Liver (tissue), 9 donors: ENCODE data around the gene FNDC7. TPM values are rescaled to one million over a fixed set of nuclear protein-coding genes. Genes with fewer than 3 reads are reported as not detected.

Experiments used
- DNase-seq: peaks from one replicate; pipeline ENCODE4 v3.0.0-alpha.2; 2017; ENCODE audit warnings: low spot score
- H3K27ac ChIP-seq, 2 donors: one replicate each; pipeline ENCODE4 v1.7.0; 2013; ENCODE audit warnings: inconsistent platforms in 2 of 2, low read length in 2 of 2, control low read depth in 1 of 2, low read depth in 1 of 2, mild to moderate bottlenecking in 1 of 2
- H3K27me3 ChIP-seq, 4 donors: one replicate each; pipeline versions ENCODE4 v1.6.1 to v1.7.0; 2013; ENCODE audit warnings: low read length in 3 of 4, inconsistent platforms in 1 of 4, mild to moderate bottlenecking in 1 of 4, moderate library complexity in 1 of 4; ENCODE audit not compliant: control insufficient read depth in 4 of 4, insufficient read depth in 4 of 4
- H3K36me3 ChIP-seq, 4 donors: one replicate each; pipeline versions ENCODE4 v1.6.1 to v1.7.0; 2013; ENCODE audit warnings: low read length in 3 of 4, mild to moderate bottlenecking in 3 of 4, low read depth in 1 of 4, moderate library complexity in 1 of 4; ENCODE audit not compliant: control insufficient read depth in 4 of 4, insufficient read depth in 3 of 4
- H3K4me1 ChIP-seq, 4 donors: one replicate each; pipeline versions ENCODE4 v1.6.1 to v1.7.0; 2013; ENCODE audit warnings: low read length in 3 of 4, mild to moderate bottlenecking in 3 of 4, moderate library complexity in 1 of 4; ENCODE audit not compliant: control insufficient read depth in 4 of 4, insufficient read depth in 4 of 4
- H3K4me3 ChIP-seq, 3 donors: one replicate each; pipeline versions ENCODE4 v1.6.1 to v1.7.0; 2013; ENCODE audit warnings: low read length in 3 of 3, control low read depth in 1 of 3, low read depth in 1 of 3, mild to moderate bottlenecking in 1 of 3
- H3K9ac ChIP-seq, 2 donors: one replicate each; pipeline ENCODE4 v1.7.0; 2013; ENCODE audit warnings: low read length in 2 of 2, mild to moderate bottlenecking in 2 of 2, moderate library complexity in 2 of 2, control low read depth in 1 of 2, low read depth in 1 of 2
- H3K9me3 ChIP-seq, 4 donors: one replicate each; pipeline versions ENCODE4 v1.6.1 to v1.7.0; 2013; ENCODE audit warnings: low read length in 3 of 4; ENCODE audit not compliant: control insufficient read depth in 4 of 4
- EGR1 ChIP-seq, 2 donors: IDR thresholded peaks; 2 replicates each; pipeline ENCODE4 v1.6.1; 2016 to 2018; ENCODE audit warnings: antibody characterized with exemption in 2 of 2, low read depth in 2 of 2
- FOXA1 ChIP-seq: IDR thresholded peaks from 2 replicates; pipeline ENCODE4 v1.6.1; 2016; ENCODE audit warnings: antibody characterized with exemption
- FOXA2 ChIP-seq: IDR thresholded peaks from 2 replicates; pipeline ENCODE4 v1.6.1; 2016; ENCODE audit warnings: antibody characterized with exemption
- GABPA ChIP-seq, 2 donors: IDR thresholded peaks in 1 of 2; conservative IDR thresholded peaks in 1 of 2; 2 replicates each; pipeline ENCODE4 v1.6.1; 2016; ENCODE audit warnings: antibody characterized with exemption in 2 of 2, mild to moderate bottlenecking in 1 of 2, moderate library complexity in 1 of 2
- HNF4G ChIP-seq: IDR thresholded peaks from 2 replicates; pipeline ENCODE4 v1.6.1; 2016; ENCODE audit warnings: antibody characterized with exemption
- JUND ChIP-seq, 2 donors: IDR thresholded peaks; 2 replicates each; pipeline ENCODE4 v1.6.1; 2016; ENCODE audit warnings: antibody characterized with exemption in 2 of 2
- NR2F2 ChIP-seq: IDR thresholded peaks from 2 replicates; pipeline ENCODE4 v1.6.1; 2016; ENCODE audit warnings: antibody characterized with exemption
- RXRA ChIP-seq, 2 donors: IDR thresholded peaks; 2 replicates each; pipeline ENCODE4 v1.6.1; 2017 to 2018; ENCODE audit warnings: antibody characterized with exemption in 2 of 2, mild to moderate bottlenecking in 1 of 2
- SP1 ChIP-seq: IDR thresholded peaks from 2 replicates; pipeline ENCODE4 v1.6.1; 2018; ENCODE audit warnings: antibody characterized with exemption, mild to moderate bottlenecking
- TAF1 ChIP-seq: conservative IDR thresholded peaks from 2 replicates; pipeline ENCODE4 v1.6.1; 2016; ENCODE audit warnings: antibody characterized with exemption, mild to moderate bottlenecking
- YY1 ChIP-seq: IDR thresholded peaks from 2 replicates; pipeline ENCODE4 v1.6.1; 2016; ENCODE audit warnings: antibody characterized with exemption, mild to moderate bottlenecking
- WGBS: extraction: QIAGEN DNeasy Blood & Tissue Kit; methylation state at CpG from one replicate; pipeline ENCODE4 v1.1.7; 2013; 5-methylcytosine and 5-hydroxymethylcytosine counted together
- polyA plus RNA-seq, 2 donors: library from polyadenylated mRNA; stranded (reverse) in 1 of 2; unstranded in 1 of 2; fragments of 200-250 nt in 1 of 2; fragments of >200 nt in 1 of 2; fragmentation: Nextera tagmentation in 1 of 2; extraction: Ambion mirVana in 1 of 2; gene quantifications; one replicate each; pipeline versions ENCODE4 v1.2.1 to v1.2.3, GENCODE V29; 2013 to 2015
- total RNA-seq, 2 donors: library from RNA; depleted of rRNA; stranded (reverse); fragments of >200 nt; gene quantifications; one replicate each; pipeline ENCODE4 v1.2.3, GENCODE V29; 2014
- TF ChIP-seq, protein P1 (sequence below): IDR thresholded peaks from 2 replicates; pipeline ENCODE4 v1.6.1; 2016; ENCODE audit warnings: antibody characterized with exemption, mild to moderate bottlenecking
- TF ChIP-seq, protein P2 (sequence below): IDR thresholded peaks from 2 replicates; pipeline ENCODE4 v1.6.1; 2016; ENCODE audit warnings: antibody characterized with exemption
- TF ChIP-seq, protein P3 (sequence below): IDR thresholded peaks from 2 replicates; pipeline ENCODE4 v1.6.1; 2016; ENCODE audit warnings: antibody characterized with exemption
- TF ChIP-seq, protein P4 (sequence below): fragments of 150-350 bp; IDR thresholded peaks from 2 replicates; pipeline ENCODE4 v1.5.1; 2017; ENCODE audit warnings: improper control_type of control experiment, low read depth, low read length; ENCODE audit not compliant: missing input control
- TF ChIP-seq, protein P5 (sequence below): IDR thresholded peaks from 2 replicates; pipeline ENCODE4 v1.6.1; 2016; ENCODE audit warnings: antibody characterized with exemption
- donor health status: healthy.
- donor health status: healthy.
- donor health status: healthy.
- donor health status: healthy.
- donor health status: healthy.

The FNDC7 gene
- total and polyA plus RNA-seq, 4 donors = not detected

DNA sequence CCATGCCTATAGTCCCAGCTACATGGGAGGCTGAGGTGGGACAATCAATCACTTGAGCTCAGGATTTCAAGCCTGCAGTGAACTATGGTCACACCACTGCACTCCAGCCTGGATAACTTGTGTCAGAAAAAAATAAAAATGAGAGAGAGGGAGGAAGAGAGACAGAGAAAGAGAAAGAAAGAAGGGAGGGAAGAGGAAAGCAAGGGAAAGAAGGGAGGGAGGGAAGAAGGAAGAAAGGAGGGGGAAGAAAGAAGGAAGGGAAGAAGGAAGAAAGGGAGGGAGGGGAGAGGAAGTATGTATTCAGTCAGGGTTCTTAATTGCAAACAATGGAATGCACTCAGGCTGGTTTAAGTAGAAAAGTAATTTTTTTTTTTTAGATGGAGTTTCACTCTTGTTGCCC lies 43.9 kb upstream of the FNDC7 start:
- no peaks in the 10 kb centered on the region for H3K36me3 ChIP-seq
- TF ChIP-seq, protein P1, sequence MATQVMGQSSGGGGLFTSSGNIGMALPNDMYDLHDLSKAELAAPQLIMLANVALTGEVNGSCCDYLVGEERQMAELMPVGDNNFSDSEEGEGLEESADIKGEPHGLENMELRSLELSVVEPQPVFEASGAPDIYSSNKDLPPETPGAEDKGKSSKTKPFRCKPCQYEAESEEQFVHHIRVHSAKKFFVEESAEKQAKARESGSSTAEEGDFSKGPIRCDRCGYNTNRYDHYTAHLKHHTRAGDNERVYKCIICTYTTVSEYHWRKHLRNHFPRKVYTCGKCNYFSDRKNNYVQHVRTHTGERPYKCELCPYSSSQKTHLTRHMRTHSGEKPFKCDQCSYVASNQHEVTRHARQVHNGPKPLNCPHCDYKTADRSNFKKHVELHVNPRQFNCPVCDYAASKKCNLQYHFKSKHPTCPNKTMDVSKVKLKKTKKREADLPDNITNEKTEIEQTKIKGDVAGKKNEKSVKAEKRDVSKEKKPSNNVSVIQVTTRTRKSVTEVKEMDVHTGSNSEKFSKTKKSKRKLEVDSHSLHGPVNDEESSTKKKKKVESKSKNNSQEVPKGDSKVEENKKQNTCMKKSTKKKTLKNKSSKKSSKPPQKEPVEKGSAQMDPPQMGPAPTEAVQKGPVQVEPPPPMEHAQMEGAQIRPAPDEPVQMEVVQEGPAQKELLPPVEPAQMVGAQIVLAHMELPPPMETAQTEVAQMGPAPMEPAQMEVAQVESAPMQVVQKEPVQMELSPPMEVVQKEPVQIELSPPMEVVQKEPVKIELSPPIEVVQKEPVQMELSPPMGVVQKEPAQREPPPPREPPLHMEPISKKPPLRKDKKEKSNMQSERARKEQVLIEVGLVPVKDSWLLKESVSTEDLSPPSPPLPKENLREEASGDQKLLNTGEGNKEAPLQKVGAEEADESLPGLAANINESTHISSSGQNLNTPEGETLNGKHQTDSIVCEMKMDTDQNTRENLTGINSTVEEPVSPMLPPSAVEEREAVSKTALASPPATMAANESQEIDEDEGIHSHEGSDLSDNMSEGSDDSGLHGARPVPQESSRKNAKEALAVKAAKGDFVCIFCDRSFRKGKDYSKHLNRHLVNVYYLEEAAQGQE = no peak
- TF ChIP-seq FOXA1 = no peak
- TF ChIP-seq, protein P2, sequence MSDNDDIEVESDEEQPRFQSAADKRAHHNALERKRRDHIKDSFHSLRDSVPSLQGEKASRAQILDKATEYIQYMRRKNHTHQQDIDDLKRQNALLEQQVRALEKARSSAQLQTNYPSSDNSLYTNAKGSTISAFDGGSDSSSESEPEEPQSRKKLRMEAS = no peak
- TF ChIP-seq JUND (IDR thresholded peaks at IDR 0.05) = no peak
- TF ChIP-seq YY1 = no peak
- TF ChIP-seq HNF4G = no peak
- TF ChIP-seq RXRA (IDR thresholded peaks at IDR 0.05) = no peak
- TF ChIP-seq EGR1 (IDR thresholded peaks at IDR 0.05; ENCODE audit: low read depth in 2 of 2) = no peak
- no peak for TF ChIP-seq TAF1
- TF ChIP-seq, protein P3, sequence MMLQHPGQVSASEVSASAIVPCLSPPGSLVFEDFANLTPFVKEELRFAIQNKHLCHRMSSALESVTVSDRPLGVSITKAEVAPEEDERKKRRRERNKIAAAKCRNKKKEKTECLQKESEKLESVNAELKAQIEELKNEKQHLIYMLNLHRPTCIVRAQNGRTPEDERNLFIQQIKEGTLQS = no peak
- TF ChIP-seq FOXA2 = no peak
- TF ChIP-seq, protein P4, sequence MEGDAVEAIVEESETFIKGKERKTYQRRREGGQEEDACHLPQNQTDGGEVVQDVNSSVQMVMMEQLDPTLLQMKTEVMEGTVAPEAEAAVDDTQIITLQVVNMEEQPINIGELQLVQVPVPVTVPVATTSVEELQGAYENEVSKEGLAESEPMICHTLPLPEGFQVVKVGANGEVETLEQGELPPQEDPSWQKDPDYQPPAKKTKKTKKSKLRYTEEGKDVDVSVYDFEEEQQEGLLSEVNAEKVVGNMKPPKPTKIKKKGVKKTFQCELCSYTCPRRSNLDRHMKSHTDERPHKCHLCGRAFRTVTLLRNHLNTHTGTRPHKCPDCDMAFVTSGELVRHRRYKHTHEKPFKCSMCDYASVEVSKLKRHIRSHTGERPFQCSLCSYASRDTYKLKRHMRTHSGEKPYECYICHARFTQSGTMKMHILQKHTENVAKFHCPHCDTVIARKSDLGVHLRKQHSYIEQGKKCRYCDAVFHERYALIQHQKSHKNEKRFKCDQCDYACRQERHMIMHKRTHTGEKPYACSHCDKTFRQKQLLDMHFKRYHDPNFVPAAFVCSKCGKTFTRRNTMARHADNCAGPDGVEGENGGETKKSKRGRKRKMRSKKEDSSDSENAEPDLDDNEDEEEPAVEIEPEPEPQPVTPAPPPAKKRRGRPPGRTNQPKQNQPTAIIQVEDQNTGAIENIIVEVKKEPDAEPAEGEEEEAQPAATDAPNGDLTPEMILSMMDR = no peak
- no peak for TF ChIP-seq NR2F2
- TF ChIP-seq, protein P5, sequence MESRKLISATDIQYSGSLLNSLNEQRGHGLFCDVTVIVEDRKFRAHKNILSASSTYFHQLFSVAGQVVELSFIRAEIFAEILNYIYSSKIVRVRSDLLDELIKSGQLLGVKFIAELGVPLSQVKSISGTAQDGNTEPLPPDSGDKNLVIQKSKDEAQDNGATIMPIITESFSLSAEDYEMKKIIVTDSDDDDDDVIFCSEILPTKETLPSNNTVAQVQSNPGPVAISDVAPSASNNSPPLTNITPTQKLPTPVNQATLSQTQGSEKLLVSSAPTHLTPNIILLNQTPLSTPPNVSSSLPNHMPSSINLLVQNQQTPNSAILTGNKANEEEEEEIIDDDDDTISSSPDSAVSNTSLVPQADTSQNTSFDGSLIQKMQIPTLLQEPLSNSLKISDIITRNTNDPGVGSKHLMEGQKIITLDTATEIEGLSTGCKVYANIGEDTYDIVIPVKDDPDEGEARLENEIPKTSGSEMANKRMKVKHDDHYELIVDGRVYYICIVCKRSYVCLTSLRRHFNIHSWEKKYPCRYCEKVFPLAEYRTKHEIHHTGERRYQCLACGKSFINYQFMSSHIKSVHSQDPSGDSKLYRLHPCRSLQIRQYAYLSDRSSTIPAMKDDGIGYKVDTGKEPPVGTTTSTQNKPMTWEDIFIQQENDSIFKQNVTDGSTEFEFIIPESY = no peak
- no peak for TF ChIP-seq SP1
- no peaks in the 10 kb centered on the region for H3K4me1 ChIP-seq
- DNase-seq = no peak
- H3K27ac ChIP-seq = no peak overlapping the region
- H3K27me3 ChIP-seq = no peaks in the 10 kb centered on the region
- H3K4me3 ChIP-seq = no peak overlapping the region
- no peak overlapping the region for H3K9ac ChIP-seq
- no peaks in the 10 kb centered on the region for H3K9me3 ChIP-seq

DNA sequence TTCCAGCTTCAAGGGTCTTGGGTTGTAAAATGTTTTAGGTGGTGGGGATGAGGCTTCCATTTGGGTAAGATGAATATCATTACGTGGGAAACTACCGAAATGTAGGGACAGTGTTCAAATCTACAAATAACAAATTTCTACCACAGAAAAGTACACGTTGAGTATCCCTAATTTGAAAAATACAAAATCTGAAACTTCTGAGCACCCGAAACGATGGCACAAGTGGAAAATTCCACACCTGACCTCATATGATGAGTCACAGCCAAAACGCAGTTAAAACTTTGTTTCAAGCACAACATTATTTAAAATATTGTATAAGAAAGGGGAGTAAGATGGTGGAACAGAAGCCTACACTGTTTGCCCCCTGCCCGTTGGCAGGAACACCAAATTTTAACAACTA lies 43.0 kb upstream of the FNDC7 start:
- H3K9me3 ChIP-seq = no peaks in the 10 kb centered on the region
- H3K27me3 ChIP-seq = no peaks in the 10 kb centered on the region
- TF ChIP-seq TAF1 = no peak
- no peak for TF ChIP-seq YY1
- TF ChIP-seq, protein P5 = no peak
- TF ChIP-seq GABPA (IDR thresholded peaks at IDR 0.05 in 1 of 2, conservative IDR thresholded peaks at IDR 0.05 in 1 of 2) = no peak
- TF ChIP-seq, protein P1 = no peak
- TF ChIP-seq NR2F2 = no peak
- TF ChIP-seq, protein P3 = no peak
- no peak overlapping the region for H3K27ac ChIP-seq
- no peak overlapping the region for H3K9ac ChIP-seq
- no peak for DNase-seq
- 73% methylated on average over 7 of the region's 7 CpGs for WGBS
- no peaks in the 10 kb centered on the region for H3K4me1 ChIP-seq
- H3K4me3 ChIP-seq = no peak overlapping the region
- no peaks in the 10 kb centered on the region for H3K36me3 ChIP-seq
